GM15510 (cell line): Measurements from ENCODE around the gene YTHDF1.

ENCODE experiments used
- POLR2A ChIP-seq: IDR thresholded peaks from 3 replicates; pipeline ENCODE4 v1.6.1; 2011; ENCODE audit warnings: borderline replicate concordance; ENCODE audit not compliant: insufficient read length; ENCODE audit errors: extremely low read depth

YTHDF1 gene

GRCh38 chr20:63216041-63216848 is at the start of gene YTHDF1:
TSS of gene YTHDF1 (minus strand) at chr20:63216131. CDS start at chr20:63215892, 239 bp downstream.
- TF ChIP-seq POLR2A = peak; percentile 68

DNA sequence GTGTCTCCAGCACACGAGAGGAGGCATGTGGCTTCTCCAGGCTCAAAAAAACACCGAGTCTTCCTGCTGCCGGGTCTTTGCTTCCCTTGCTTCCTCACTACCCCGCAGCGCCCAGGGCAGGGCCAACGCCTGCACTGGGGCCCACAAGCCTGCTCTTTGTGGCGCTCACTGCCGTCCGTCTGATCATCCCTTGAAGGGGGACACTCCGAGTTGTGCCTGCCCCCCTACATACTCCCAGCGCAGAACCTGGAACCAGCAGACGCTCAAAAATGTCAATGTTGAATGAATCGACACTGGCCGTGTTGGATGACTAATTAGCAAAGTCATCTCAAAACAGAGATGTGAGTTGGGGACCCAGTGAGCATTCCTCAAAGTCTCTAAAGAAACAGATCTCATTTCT is 48.6 kb upstream of the YTHDF1 start:
- no peak for TF ChIP-seq POLR2A

DNA sequence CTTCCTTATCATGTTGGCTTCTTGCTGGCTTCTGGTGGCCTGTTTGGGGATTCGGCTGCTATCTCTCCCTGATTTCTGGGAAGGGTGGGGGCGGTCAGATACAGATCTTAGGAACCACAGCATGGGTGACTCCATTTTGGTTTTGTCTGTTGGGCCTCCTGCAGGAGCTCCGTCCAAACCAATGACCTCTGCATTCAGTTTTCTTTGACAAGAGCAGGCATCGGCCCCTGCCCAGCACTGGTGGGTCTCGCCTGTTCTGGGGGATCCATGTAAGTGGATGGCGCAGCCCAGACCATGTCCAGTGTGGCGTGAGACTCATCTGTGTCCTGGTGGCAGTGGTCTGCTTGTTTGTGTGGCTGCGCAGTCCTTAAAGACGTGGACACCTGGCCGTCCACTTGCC is 48.1 kb upstream of the YTHDF1 start:
- TF ChIP-seq POLR2A = no peak

GRCh38 chr20:63262836-63263235 is 46.9 kb upstream of the YTHDF1 start:
- no peak for TF ChIP-seq POLR2A

DNA sequence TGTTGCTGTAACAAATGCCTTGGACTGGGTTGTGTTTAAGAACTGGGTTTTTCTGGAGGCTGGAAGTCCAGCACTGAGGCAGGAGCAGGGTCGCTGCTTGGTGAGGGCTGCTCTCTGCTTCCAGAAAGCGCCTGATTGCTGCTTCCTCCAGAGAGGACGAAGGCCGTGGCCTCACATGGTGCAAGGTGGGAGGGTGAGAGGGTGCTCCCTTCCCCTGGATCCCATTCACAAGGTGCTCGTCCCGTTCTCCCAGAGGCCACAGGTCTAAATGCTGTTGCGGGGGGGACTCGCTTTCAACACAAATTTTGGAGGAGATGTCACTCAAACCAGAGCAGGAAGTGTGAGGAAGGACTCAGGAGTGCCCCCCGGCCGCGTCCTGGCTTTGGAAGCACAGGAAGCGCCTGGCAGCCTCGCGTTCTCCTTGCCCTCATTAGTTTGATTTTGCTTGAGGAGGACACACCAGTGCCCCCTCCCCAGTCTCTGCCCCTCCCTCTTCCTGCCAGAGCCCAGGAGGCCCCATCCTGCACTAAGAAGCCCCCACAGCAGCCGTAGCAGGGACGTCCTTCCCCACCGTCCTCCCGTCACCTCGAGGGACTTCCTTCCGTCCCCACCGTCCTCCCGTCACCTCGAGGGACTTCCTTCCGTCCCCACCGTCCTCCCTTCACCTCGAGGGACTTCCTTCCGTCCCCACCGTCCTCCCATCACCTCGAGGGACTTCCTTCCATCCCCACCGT is 46.0 kb upstream of the YTHDF1 start:
- TF ChIP-seq POLR2A = no peak

GRCh38 chr20:63261060-63261794 is 45.3 kb upstream of the YTHDF1 start:
- TF ChIP-seq POLR2A = no peak

DNA sequence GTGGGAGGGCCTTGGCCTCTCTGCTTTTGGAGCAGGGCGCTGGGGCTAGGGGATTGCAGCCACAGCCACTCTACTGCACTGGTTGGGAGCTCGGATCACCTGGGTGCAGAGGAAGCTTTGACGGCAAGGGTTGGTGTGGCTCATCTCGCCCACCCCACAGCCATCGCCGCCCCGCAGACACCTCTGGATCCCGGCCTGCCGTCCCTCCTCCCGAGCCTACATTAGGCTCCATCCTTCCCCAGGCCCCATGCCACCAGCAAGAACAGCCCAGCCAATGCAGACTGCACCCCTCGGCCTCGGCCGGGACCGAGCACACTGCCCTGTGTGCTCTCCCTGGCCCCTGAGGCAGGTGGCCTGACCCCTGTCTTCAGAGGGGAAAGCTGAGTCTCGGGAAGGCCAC is 44.6 kb upstream of the YTHDF1 start:
- no peak for TF ChIP-seq POLR2A

- no peak for TF ChIP-seq POLR2A
Measured at GRCh38 chr20:63259734-63260460, 44.0 kb upstream of the YTHDF1 start.

GRCh38 chr20:63258781-63259180 is 42.9 kb upstream of the YTHDF1 start:
- no peak for TF ChIP-seq POLR2A

GRCh38 chr20:63257629-63258028 is 41.7 kb upstream of the YTHDF1 start:
- no peak for TF ChIP-seq POLR2A

DNA sequence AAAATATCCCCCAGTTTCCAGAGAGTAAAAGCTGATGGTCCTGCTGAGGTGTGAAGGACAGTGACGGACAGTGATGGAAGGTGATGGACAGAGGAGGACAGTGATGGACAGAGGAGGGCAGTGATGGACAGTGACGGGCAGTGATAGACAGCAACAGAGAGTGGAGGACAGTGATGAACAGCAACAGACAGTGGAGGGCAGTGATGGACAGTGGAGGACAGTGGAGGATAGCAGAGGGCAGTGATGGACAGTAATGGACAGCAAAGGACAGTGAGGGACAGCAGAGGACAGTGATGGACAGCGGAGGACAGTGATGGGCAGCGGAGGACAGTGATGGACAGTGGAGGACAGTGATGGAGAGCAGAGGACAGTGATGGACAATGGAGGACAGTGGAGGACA is 41.0 kb upstream of the YTHDF1 start:
- no peak for TF ChIP-seq POLR2A

DNA sequence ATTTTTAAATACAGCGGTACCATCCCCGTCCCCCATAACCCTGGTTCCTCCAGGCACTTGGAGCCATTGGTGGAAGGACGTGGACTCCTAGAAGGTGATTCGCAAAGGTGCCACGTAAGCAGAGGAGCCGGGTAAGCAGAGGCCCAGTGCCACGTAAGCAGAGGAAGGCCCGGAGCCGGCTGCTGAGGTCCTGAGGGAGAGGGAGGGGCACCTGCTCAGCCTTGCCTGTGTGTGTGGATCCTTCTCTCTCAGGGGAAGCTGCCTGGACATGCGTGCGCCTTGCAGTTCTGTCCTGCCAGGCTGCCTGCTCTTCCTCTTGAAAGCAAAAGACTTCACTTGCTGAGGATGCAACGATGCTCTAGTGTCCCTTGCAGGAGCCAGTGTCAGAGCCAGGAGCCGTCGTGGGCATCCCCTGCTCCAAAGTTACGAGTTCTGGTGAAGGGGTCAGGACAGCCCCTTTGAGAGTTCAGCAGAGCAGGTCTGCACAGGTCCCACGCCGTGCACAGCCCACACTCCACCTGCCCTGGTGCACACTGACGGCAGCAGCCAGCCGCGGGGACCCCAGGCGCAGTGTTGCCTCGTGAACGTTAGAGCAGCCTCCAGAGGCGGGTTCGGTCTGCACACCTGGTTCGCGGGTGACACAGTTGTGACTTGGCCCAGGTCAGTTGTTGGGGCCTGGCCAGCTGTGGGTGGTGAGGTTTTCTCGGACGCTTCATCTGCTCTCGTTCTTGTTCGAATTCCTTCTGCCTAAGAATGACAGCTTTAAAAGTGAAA is 40.2 kb upstream of the YTHDF1 start:
- TF ChIP-seq POLR2A = no peak

DNA sequence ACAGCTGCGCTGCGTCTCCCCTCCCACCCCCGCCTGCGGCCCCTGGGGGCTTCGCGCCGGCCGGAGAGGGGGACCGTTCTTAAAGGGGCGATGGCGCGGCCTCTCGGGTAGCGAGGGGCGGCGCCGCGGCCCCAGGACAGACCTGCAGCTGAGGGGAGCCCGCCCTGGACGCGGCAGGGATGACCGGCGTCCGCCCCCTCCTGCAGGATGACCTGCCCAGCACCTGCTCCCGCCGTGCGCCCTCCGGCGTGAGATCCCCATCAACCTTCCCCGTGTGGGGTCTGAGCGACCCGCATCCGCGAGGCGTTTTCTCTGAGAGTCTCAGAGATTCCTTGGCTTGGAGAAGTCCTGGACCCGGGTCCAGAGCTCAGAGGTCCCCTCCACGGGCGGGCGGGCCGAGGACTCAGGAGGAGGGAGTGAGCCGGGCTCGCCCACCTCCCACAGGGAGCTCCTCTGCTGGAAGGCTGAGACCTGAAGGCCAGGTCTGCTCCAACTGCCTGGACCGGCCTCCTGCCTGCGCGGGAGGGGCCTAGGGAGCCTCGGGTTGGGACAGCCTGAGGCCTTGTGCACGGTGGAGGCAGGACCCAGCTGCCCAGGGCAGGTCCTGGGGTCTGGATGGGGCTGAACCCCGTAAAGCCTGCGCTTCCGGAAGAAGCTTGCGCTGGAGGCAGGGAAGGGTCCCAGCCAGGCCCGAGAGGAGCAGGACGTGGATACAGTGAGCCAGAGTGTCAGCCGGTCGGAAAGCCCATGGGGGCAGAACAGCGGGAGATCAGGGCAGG is 38.9 kb upstream of the YTHDF1 start:
- TF ChIP-seq POLR2A = no peak
